Small intestine (tissue), 16 donors: Measurements from ENCODE around the gene CDK19. TPM values are rescaled to one million over a fixed set of nuclear protein-coding genes. Genes with fewer than 3 reads are reported as not detected.

ENCODE experiments used
- DNase-seq, 2 donors: peaks; one replicate each; pipeline versions ENCODE4 v3.0.0 to v3.0.0-alpha.2; 2013
- FAIRE-seq: peaks from 2 replicates; lab custom pipeline; 2012; peaks lifted over from hg19 to GRCh38; lab: Jason Lieb, UNC
- H3K27ac ChIP-seq, 3 donors: one replicate each; pipeline ENCODE4 v1.5.1; 2013; ENCODE audit warnings: low read length in 2 of 3, mild to moderate bottlenecking in 2 of 3, control low read depth in 1 of 3, inconsistent platforms in 1 of 3, low read depth in 1 of 3, moderate library complexity in 1 of 3
- H3K27me3 ChIP-seq, 3 donors: one replicate each; pipeline ENCODE4 v1.6.1; 2013; ENCODE audit warnings: low read length in 3 of 3, inconsistent platforms in 1 of 3; ENCODE audit not compliant: control insufficient read depth in 3 of 3, insufficient read depth in 3 of 3
- H3K36me3 ChIP-seq, 3 donors: one replicate each; pipeline ENCODE4 v1.6.1; 2013; ENCODE audit warnings: low read length in 3 of 3, inconsistent platforms in 1 of 3, low read depth in 1 of 3, mild to moderate bottlenecking in 1 of 3, moderate library complexity in 1 of 3; ENCODE audit not compliant: control insufficient read depth in 3 of 3, insufficient read depth in 2 of 3
- H3K4me1 ChIP-seq, 3 donors: one replicate each; pipeline ENCODE4 v1.6.1; 2013; ENCODE audit warnings: low read length in 2 of 3, inconsistent platforms in 1 of 3, low read depth in 1 of 3, mild to moderate bottlenecking in 1 of 3, moderate library complexity in 1 of 3; ENCODE audit not compliant: control insufficient read depth in 3 of 3, insufficient read depth in 2 of 3
- H3K4me3 ChIP-seq, 3 donors: one replicate each; pipeline ENCODE4 v1.5.1; 2013; ENCODE audit warnings: low read length in 3 of 3, control low read depth in 1 of 3, inconsistent platforms in 1 of 3, low read depth in 1 of 3, mild to moderate bottlenecking in 1 of 3, moderate library complexity in 1 of 3
- H3K9me3 ChIP-seq, 2 donors: one replicate each; pipeline ENCODE4 v1.6.1; 2013; ENCODE audit warnings: low read depth in 1 of 2, low read length in 1 of 2; ENCODE audit not compliant: control insufficient read depth in 2 of 2, insufficient read depth in 1 of 2
- WGBS, 3 donors: extraction: QIAGEN DNeasy Blood & Tissue Kit; methylation state at CpG; one replicate each; pipeline ENCODE4 v1.1.7; 2013; 5-methylcytosine and 5-hydroxymethylcytosine counted together
- long read RNA-seq, 10 donors: transcript quantifications; one replicate each; lab custom pipeline, GENCODE V29; 2026
- polyA plus RNA-seq, 4 donors: library from polyadenylated mRNA; stranded (reverse) in 3 of 4; unstranded in 1 of 4; fragments of 200-250 nt in 3 of 4; fragments of 120-200 nt in 1 of 4; gene quantifications; one replicate each; pipeline versions ENCODE4 v1.2.1 to v1.2.3, GENCODE V29; 2013
- donor health status: healthy with polysubstance abuse.
- donor health status: control.
- donor health status: control.
- donor health status: Bipolar disorder and iron deficiency.
- donor health status: healthy.

Gene CDK19
- polyA plus RNA-seq, result 10 to 100 TPM in 1 of 4 donors, 1 to 10 TPM in 3; 4.3 to 17.4 (median 7.4) TPM
- long read RNA-seq, donor 1, full-length matches to known transcripts, result 2 of 2 reads
- long read RNA-seq, donor 1, partial matches to known transcripts, result 0 of 2 reads
- long read RNA-seq, donor 1, other reads (novel, unspliced or antisense), result 0 of 2 reads
- long read RNA-seq, donor 2, result 0 reads
- long read RNA-seq, donor 3, result 0 reads
- long read RNA-seq, donor 4, result 0 reads
- long read RNA-seq, donor 5, full-length matches to known transcripts, result 2 of 2 reads
- long read RNA-seq, donor 5, partial matches to known transcripts, result 0 of 2 reads
- long read RNA-seq, donor 5, other reads (novel, unspliced or antisense), result 0 of 2 reads
- long read RNA-seq, donor 6, result 0 reads
- long read RNA-seq, donor 7, full-length matches to known transcripts, result 1 of 1 reads
- long read RNA-seq, donor 7, partial matches to known transcripts, result 0 of 1 reads
- long read RNA-seq, donor 7, other reads (novel, unspliced or antisense), result 0 of 1 reads
- long read RNA-seq, donor 8, result 0 reads
- long read RNA-seq, donor 9, result 0 reads
- long read RNA-seq, donor 10, full-length matches to known transcripts, result 2 of 10 reads
- long read RNA-seq, donor 10, partial matches to known transcripts, result 8 of 10 reads
- long read RNA-seq, donor 10, other reads (novel, unspliced or antisense), result 0 of 10 reads

DNA sequence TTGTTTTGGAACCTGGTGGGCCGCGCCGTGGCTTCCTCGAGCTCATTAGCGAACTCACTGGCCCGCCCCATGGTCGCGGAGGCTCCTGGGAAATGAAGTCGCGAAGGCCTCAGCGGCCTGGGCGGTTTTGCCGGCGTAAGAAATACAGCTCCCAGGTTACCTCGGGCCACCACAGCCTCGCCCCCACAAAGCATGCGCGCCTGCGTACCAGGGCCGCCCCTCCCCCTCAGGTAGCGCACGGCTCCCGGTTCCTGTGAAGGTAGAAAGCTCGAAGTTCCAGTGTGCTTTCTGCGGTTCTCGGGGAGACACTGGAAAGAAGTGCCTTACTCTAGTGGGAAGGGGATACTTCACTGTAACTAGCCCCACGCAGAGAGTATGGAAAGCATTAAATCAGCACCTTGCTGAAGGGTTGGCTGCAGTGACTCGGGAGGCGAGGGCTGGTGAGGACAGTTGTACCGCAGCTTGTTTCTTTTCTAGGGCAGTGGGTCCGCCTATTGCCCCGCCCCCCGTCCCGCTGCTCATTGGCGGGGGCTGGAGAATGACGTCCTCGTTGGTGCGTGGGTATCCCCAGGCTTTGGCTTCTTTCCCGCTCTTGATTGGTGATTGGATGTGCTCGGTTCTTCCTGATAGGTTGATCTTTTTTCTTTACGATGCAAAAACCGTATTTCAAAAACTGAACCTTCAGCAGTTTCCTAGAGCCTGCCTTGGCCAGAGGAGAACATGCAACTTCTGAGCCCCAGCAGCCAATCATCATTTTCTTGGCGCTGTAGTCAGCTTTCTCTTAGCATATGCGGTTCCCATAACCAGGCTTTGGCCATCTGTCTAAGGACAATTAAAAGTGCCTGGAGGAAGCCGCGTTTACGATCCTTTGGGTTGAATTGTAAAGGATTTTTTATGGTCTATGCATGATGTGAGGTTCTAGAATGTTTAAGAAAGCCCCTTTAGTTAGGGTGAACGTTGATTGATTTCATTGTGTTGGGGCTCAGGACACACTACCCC lies at the start of gene CDK19:
Gene CDK19 (minus strand): TSS at position 59 of the 999 bp plus-strand sequence. CDS start 333 bp downstream, outside the sequence.
- Histone ChIP-seq H3K27ac (peak within 1 kb of the TSS; percentile 90 to 93 (median 93)), H3K9me3 (no peaks in the 10 kb centered on the region), H3K4me1 (peaks cover 0 to 6% (median 2%) of the 10 kb centered on the region in 3 donors), H3K27me3 (no peaks in the 10 kb centered on the region), H3K4me3 (peak within 1 kb of the TSS; percentile 68 to 88 (median 86)), H3K36me3 (peaks cover 0 to 2% (median 0%) of the 10 kb centered on the region in 3 donors)
- DNase-seq (peak; percentile 99), FAIRE-seq (no peak)
- 1% methylated on average over 47 to 48 of the region's 48 CpGs for WGBS, 3 donors

DNA sequence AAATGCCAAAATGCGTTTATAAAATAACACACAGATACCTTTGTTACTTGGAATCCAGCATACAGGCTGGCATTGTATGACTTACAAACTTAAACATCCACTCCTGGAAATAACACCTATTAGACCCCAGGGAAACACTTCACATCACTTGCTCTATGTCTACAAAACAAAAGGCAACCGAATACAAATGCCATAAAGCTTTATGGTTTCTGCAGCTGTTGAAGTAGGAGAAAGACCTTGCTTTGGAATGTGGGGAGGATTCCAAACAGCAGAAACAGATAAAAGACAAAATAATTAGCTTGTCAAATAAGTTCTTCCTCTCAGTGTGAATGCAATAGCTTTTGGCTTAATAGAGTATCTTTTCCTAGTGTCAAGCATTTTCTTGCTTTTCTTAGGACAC lies 49.6 kb upstream of the CDK19 start:
- H3K36me3 ChIP-seq, result no peaks in the 10 kb centered on the region
- FAIRE-seq (no peak), DNase-seq (no peak)
- WGBS, 3 donors, result 54 to 58% (median 57%) methylated on average over 2 of the region's 2 CpGs
- no peak overlapping the region for H3K4me3 ChIP-seq
- H3K4me1 ChIP-seq, result no peaks in the 10 kb centered on the region
- H3K9me3 ChIP-seq, result no peaks in the 10 kb centered on the region
- H3K27me3 ChIP-seq, result no peaks in the 10 kb centered on the region
- no peak overlapping the region for H3K27ac ChIP-seq

DNA sequence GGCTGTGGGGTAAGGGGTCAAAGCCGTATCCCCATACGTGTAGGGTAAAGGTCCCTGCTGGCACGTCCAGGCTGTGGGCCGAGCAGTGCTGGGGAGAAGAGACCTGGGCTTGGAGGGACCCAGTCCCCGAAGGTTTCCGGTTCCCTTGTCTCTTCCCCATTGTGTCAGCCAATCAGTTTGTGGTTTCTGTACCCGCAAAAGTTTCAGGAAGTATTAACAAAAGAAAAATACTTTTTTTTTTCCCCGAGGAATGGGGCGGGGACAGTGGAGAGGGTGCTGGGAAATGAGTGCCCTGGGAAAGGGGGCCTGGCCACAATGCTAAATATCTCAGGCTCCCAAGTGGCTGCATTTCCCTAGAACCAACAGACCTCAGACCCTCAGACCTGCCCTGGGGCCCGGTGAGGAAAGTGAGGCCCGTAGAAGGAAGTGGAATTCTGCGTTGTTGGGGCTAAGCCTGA lies 44.1 kb upstream of the CDK19 start:
- no peaks in the 10 kb centered on the region for H3K27me3 ChIP-seq
- no peaks in the 10 kb centered on the region for H3K4me1 ChIP-seq
- H3K4me3 ChIP-seq, result no peak overlapping the region
- no peak overlapping the region for H3K27ac ChIP-seq
- no peak for DNase-seq
- no peak for FAIRE-seq
- H3K36me3 ChIP-seq, result peaks cover 0 to 4% (median 0%) of the 10 kb centered on the region in 3 donors
- H3K9me3 ChIP-seq, result no peaks in the 10 kb centered on the region
- 73 to 88% (median 83%) methylated on average over 12 of the region's 12 CpGs for WGBS, 3 donors

DNA sequence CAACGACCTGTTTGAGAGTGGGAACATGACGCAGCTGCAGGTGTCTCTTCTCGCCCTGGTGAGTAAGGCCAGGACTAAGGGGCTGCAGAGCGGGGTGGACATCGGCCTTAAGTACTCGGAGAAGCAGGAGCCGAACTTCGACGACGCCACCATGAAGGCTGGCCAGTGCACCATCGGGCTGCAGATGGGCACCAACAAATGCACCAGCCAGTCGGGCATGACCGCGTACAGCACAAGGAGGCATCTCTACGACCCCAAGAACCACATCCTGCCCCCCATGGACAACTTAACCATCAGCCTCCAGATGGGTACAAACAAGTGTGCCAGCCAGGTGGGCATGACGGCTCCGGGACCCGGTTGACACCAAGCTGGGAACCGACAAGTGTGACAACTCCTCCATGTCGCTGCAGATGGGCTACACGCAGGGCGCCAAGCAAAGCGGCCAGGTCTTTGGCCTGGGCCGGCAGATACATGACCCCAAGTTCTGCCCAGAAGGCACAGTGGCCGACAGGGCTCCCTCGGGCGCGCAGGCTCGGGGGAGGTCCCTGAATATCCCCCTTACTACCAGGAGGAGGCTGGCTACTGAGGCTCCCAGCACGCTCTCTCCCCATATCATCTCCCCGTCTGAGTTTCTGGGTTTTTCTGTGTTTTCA lies 43.4 kb upstream of the CDK19 start:
- Histone ChIP-seq H3K9me3 (no peaks in the 10 kb centered on the region), H3K27me3 (no peaks in the 10 kb centered on the region), H3K4me1 (no peaks in the 10 kb centered on the region), H3K36me3 (peaks cover 0 to 4% (median 0%) of the 10 kb centered on the region in 3 donors), H3K27ac (no peak overlapping the region), H3K4me3 (no peak overlapping the region)
- FAIRE-seq (no peak), DNase-seq (no peak)
- WGBS, 3 donors, result 93 to 95% (median 94%) methylated on average over 31 of the region's 31 CpGs

DNA sequence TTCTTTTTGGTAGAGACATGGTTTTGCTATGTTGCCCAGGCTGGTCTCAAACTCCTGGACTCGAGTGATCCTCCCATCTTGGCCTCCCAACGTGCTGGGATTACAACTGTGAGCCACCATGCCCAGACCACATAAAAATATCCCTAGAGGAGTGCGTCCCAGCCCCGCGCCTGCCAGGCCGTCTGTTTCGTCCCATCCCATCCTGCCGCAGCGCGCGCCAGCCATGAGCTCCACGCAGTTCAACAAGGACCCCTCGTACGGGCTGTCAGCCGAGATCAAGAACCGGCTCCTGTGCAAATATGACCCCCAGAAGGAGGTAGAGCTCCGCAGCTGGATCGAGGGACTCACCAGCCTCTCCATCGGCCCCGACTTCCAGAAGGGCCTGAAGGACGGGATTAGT lies 42.7 kb upstream of the CDK19 start:
- 96 to 97% (median 96%) methylated on average over 21 of the region's 21 CpGs for WGBS, 3 donors
- Histone ChIP-seq H3K4me1 (no peaks in the 10 kb centered on the region), H3K27ac (no peak overlapping the region), H3K36me3 (peaks cover 0 to 4% (median 0%) of the 10 kb centered on the region in 3 donors), H3K27me3 (no peaks in the 10 kb centered on the region), H3K4me3 (no peak overlapping the region), H3K9me3 (no peaks in the 10 kb centered on the region)
- DNase-seq (no peak), FAIRE-seq (no peak)

DNA sequence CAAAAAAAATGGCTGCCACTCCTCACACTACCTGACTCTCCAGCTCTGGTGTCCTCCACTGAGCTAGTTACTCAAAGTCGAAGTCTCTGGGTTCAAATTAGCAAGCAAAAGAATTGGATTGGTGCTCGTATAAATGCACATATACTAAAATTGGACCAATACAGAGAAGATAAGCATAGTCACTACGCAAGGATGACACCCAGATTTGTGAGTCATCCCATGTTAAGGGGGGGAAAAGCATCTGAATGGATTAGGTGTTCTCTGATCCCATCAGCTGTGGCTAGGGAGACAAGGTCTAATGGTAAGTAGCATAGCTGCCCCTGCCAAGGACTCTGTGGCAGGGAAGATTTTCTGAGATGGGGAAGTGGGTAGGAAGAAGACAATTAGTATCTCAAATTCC lies 41.0 kb upstream of the CDK19 start:
- no peak for DNase-seq
- no peak overlapping the region for H3K27ac ChIP-seq
- no peaks in the 10 kb centered on the region for H3K9me3 ChIP-seq
- no peaks in the 10 kb centered on the region for H3K4me1 ChIP-seq
- FAIRE-seq, result no peak
- no peak overlapping the region for H3K4me3 ChIP-seq
- H3K36me3 ChIP-seq, result peaks cover 0 to 4% (median 0%) of the 10 kb centered on the region in 3 donors
- WGBS, 3 donors, result 92 to 98% (median 96%) methylated on average over 3 of the region's 3 CpGs
- no peaks in the 10 kb centered on the region for H3K27me3 ChIP-seq

DNA sequence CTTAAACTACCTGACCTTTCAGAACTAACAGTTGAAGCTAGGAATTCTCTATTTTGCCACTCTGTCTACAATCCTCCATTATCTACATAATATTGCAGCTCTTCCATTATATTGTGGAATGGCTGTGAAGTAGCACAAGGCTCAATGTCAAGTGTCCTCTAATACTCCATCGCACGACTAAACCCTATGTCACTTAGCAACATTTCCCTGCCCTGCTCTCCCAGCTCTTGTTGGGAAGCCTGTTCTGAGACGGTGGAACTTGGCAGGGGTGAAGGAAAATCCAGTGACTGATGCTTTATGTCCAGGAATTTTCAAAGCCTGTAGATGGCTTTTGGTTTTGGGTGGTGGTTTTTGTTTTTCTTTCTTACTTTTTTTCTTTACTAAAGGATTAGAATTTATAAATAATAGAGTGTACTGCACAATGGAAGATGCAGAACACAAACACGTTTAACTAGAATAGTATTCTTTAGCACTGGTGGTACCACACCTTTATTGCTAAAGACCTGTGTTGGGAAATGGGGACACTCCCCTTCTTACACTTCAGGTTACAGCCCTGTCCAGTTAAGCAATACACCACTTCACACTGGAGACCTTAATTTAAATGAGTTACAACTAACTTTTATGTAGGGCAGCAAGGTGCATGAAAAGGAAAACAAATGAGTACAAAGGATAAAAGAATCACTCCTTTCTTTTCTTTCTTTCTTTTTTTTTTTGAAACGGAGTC lies 38.6 kb upstream of the CDK19 start:
- Histone ChIP-seq H3K9me3 (no peaks in the 10 kb centered on the region), H3K27me3 (no peaks in the 10 kb centered on the region), H3K4me1 (peaks cover 0 to 7% (median 0%) of the 10 kb centered on the region in 3 donors), H3K36me3 (peaks cover 0 to 4% (median 0%) of the 10 kb centered on the region in 3 donors), H3K4me3 (no peak overlapping the region), H3K27ac (no peak overlapping the region)
- DNase-seq (peak in 1 of 2 donors; percentile 63), FAIRE-seq (no peak)
- 77 to 86% (median 82%) methylated on average over 5 of the region's 5 CpGs for WGBS, 3 donors
